HepG2 (cell line): ENCODE data around the gene CLIC3. TPM values are rescaled to one million over a fixed set of nuclear protein-coding genes. Genes with fewer than 3 reads are reported as not detected.

Experiments used
- CBX5 ChIP-seq: sonication (generic); formaldehyde crosslinking; IDR thresholded peaks from 2 replicates; pipeline ENCODE4 v1.4.0; 2020; ENCODE audit warnings: missing genetic modification reagents, borderline replicate concordance
- FOXA1 ChIP-seq, 2 experiments: fragments of 450-650 bp in 1 of 2; sonication (generic) in 1 of 2; formaldehyde crosslinking in 1 of 2; IDR thresholded peaks; 2 replicates each; pipeline versions ENCODE4 v1.4.0 to v1.6.1; 2016 to 2020; ENCODE audit warnings: missing genetic modification reagents in 1 of 2
- GTF3A ChIP-seq: sonication (generic); formaldehyde crosslinking; conservative IDR thresholded peaks from 2 replicates; pipeline ENCODE4 v1.4.0; 2020; ENCODE audit warnings: mild to moderate bottlenecking, missing genetic modification reagents
- HDAC2 ChIP-seq: sonication (generic); formaldehyde crosslinking; IDR thresholded peaks from 2 replicates; pipeline ENCODE4 v1.4.0; 2020; ENCODE audit warnings: missing genetic modification reagents
- HNF4A ChIP-seq: sonication (generic); formaldehyde crosslinking; IDR thresholded peaks from 2 replicates; pipeline ENCODE4 v1.4.0; 2020; ENCODE audit warnings: missing genetic modification reagents
- NR2F6 ChIP-seq, 2 experiments: IDR thresholded peaks; 2 replicates each; pipeline ENCODE4 v1.6.1; 2016; ENCODE audit warnings: antibody characterized with exemption in 1 of 2, mild to moderate bottlenecking in 1 of 2
- TCF12 ChIP-seq, 2 experiments: fragments of 450-650 bp in 1 of 2; sonication (generic) in 1 of 2; formaldehyde crosslinking in 1 of 2; IDR thresholded peaks; 2 replicates each; pipeline versions ENCODE4 v1.6.1 to v1.8.0; 2017 to 2022; ENCODE audit warnings: antibody characterized with exemption in 1 of 2, mild to moderate bottlenecking in 1 of 2, missing genetic modification reagents in 1 of 2, moderate library complexity in 1 of 2
- ZMAT3 ChIP-seq: sonication (generic); formaldehyde crosslinking; conservative IDR thresholded peaks from 2 replicates; pipeline ENCODE4 v1.7.0; 2021; ENCODE audit warnings: missing genetic modification reagents
- polyA plus RNA-seq, 8 experiments: library from polyadenylated mRNA; depleted of rRNA in 3 of 8; stranded (reverse) in 7 of 8; unstranded in 1 of 8; fragments of >200 nt; fragmentation: Illumina TruSeq in 4 of 8; extraction: Trizol in 4 of 8; gene quantifications; 2 replicates each; pipeline versions ENCODE4 v1.2.1 to v1.2.3, GENCODE V29; 2011 to 2016; ENCODE audit warnings: low read depth in 4 of 8, missing spikeins in 1 of 8, mixed read lengths in 1 of 8; ENCODE audit not compliant: insufficient read depth in 1 of 8
- total RNA-seq, 5 experiments: library from RNA; depleted of rRNA; stranded (reverse); fragments of >200 nt; fragmentation: Illumina TruSeq; extraction: Trizol; gene quantifications; 2 replicates each; pipeline ENCODE4 v1.2.3, GENCODE V29; 2016; ENCODE audit warnings: low read depth in 1 of 5
- TF ChIP-seq, protein P1 (sequence below): sonication (generic); formaldehyde crosslinking; IDR thresholded peaks from 2 replicates; pipeline ENCODE4 v1.4.0; 2020; ENCODE audit warnings: missing genetic modification reagents
- TF ChIP-seq, protein P2 (sequence below): sonication (generic); formaldehyde crosslinking; IDR thresholded peaks from 2 replicates; pipeline ENCODE4 v1.8.1; 2022; ENCODE audit warnings: mild to moderate bottlenecking, missing genetic modification reagents
- TF ChIP-seq, protein P3 (sequence below): sonication (generic); formaldehyde crosslinking; IDR thresholded peaks from 2 replicates; pipeline ENCODE4 v1.4.0; 2020; ENCODE audit warnings: missing genetic modification reagents; ENCODE audit errors: not compliant biosample characterization
- TF ChIP-seq, protein P4 (sequence below): IDR thresholded peaks from 2 replicates; pipeline ENCODE4 v1.6.1; 2016; ENCODE audit warnings: missing genetic modification reagents, missing compliant biosample characterization
- TF ChIP-seq, protein P5 (sequence below): sonication (generic); formaldehyde crosslinking; IDR thresholded peaks from 2 replicates; pipeline ENCODE4 v1.5.0; 2020; ENCODE audit warnings: missing genetic modification reagents
- TF ChIP-seq, protein P6 (sequence below): conservative IDR thresholded peaks from 2 replicates; pipeline ENCODE4 v1.6.1; 2018; ENCODE audit warnings: missing genetic modification reagents
- TF ChIP-seq, protein P7 (sequence below): sonication (generic); formaldehyde crosslinking; IDR thresholded peaks from 2 replicates; pipeline ENCODE4 v1.4.0; 2020; ENCODE audit warnings: mild to moderate bottlenecking, missing genetic modification reagents

Gene CLIC3
- total and polyA plus RNA-seq, 2 of the 13 experiments (the other 11 are each of a cell fraction or from before 2014, with no cell fraction given) = 0.51 to 1.5 TPM

DNA sequence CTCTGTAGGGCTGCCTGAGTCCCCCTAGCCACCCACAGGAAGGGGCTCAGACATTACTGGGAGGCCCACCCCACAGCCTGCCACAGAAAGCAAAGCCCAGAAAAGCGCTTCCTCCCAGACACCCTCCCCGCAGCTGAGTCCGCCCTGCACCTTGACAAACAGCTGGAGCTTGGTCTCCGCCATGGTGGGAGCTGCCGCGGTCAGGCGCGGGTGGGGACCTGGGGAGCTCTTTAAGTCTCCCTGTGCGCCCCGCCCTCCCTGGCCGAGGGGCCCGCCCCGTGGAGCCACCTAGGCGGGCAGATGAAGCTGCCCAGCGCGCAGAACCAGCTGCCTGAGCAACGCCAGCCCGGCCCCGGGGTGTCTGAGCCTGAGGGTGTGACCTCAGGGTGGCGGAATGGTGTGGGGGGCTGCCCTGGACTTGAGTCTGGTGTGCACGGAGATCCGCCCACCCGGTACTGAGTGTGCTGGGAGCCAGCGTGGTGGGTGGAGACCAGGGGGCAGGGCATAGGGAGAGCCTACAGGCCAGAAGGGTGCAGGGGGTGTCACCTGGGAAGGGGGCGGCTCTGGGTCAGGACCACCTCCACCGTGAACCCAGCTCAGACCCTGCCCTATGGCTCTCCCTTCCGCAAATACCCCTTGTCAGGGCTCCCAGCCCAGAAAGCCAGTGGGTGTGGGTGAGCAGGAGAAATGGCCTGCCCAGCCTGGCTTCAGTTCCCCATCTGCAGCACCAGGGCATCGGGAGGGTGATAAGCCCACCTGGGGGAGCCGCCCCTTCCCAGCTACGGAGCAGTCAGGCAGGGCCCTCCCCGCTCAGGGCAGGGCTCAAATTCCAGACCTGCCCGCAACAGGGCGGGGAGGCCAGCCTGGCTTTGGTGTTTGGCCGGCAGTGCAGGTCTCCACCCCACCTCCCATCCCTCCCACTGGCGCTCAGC, at the start of gene CLIC3 (continued):
- TF ChIP-seq, protein P1, sequence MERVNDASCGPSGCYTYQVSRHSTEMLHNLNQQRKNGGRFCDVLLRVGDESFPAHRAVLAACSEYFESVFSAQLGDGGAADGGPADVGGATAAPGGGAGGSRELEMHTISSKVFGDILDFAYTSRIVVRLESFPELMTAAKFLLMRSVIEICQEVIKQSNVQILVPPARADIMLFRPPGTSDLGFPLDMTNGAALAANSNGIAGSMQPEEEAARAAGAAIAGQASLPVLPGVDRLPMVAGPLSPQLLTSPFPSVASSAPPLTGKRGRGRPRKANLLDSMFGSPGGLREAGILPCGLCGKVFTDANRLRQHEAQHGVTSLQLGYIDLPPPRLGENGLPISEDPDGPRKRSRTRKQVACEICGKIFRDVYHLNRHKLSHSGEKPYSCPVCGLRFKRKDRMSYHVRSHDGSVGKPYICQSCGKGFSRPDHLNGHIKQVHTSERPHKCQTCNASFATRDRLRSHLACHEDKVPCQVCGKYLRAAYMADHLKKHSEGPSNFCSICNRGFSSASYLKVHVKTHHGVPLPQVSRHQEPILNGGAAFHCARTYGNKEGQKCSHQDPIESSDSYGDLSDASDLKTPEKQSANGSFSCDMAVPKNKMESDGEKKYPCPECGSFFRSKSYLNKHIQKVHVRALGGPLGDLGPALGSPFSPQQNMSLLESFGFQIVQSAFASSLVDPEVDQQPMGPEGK (CRISPR knock-in tag) = peak; percentile 85
- TF ChIP-seq HDAC2 (CRISPR knock-in tag) (peak; percentile 37; the same call in 1 of the 2 replicates), CBX5 (CRISPR knock-in tag) (no peak), ZMAT3 (no peak), FOXA1 (IDR thresholded peaks at IDR 0.05) (no peak), FOXA1 (CRISPR knock-in tag; IDR thresholded peaks at IDR 0.05) (no peak), NR2F6 (IDR thresholded peaks at IDR 0.05) (no peak; the same call in 1 of the 2 replicates), NR2F6 (CRISPR knock-in tag; IDR thresholded peaks at IDR 0.05) (0 out of 2 replicates have a peak, but pooled peaks have one; percentile 39), HNF4A (CRISPR knock-in tag) (peak; percentile 46), GTF3A (CRISPR knock-in tag) (no peak), TCF12 (IDR thresholded peaks at IDR 0.05) (no peak), TCF12 (CRISPR knock-in tag; IDR thresholded peaks at IDR 0.05) (peak; percentile 28; the same call in 1 of the 2 replicates)
- TF ChIP-seq, protein P2, sequence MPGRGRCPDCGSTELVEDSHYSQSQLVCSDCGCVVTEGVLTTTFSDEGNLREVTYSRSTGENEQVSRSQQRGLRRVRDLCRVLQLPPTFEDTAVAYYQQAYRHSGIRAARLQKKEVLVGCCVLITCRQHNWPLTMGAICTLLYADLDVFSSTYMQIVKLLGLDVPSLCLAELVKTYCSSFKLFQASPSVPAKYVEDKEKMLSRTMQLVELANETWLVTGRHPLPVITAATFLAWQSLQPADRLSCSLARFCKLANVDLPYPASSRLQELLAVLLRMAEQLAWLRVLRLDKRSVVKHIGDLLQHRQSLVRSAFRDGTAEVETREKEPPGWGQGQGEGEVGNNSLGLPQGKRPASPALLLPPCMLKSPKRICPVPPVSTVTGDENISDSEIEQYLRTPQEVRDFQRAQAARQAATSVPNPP (CRISPR knock-in tag) = no peak
- TF ChIP-seq, protein P3, sequence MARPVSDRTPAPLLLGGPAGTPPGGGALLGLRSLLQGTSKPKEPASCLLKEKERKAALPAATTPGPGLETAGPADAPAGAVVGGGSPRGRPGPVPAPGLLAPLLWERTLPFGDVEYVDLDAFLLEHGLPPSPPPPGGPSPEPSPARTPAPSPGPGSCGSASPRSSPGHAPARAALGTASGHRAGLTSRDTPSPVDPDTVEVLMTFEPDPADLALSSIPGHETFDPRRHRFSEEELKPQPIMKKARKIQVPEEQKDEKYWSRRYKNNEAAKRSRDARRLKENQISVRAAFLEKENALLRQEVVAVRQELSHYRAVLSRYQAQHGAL = no peak
- TF ChIP-seq, protein P4, sequence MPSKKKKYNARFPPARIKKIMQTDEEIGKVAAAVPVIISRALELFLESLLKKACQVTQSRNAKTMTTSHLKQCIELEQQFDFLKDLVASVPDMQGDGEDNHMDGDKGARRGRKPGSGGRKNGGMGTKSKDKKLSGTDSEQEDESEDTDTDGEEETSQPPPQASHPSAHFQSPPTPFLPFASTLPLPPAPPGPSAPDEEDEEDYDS (CRISPR knock-in tag) = peak; percentile 64
- TF ChIP-seq, protein P5, sequence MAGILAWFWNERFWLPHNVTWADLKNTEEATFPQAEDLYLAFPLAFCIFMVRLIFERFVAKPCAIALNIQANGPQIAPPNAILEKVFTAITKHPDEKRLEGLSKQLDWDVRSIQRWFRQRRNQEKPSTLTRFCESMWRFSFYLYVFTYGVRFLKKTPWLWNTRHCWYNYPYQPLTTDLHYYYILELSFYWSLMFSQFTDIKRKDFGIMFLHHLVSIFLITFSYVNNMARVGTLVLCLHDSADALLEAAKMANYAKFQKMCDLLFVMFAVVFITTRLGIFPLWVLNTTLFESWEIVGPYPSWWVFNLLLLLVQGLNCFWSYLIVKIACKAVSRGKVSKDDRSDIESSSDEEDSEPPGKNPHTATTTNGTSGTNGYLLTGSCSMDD (CRISPR knock-in tag) = no peak
- TF ChIP-seq, protein P6, sequence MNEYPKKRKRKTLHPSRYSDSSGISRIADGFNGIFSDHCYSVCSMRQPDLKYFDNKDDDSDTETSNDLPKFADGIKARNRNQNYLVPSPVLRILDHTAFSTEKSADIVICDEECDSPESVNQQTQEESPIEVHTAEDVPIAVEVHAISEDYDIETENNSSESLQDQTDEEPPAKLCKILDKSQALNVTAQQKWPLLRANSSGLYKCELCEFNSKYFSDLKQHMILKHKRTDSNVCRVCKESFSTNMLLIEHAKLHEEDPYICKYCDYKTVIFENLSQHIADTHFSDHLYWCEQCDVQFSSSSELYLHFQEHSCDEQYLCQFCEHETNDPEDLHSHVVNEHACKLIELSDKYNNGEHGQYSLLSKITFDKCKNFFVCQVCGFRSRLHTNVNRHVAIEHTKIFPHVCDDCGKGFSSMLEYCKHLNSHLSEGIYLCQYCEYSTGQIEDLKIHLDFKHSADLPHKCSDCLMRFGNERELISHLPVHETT (CRISPR knock-in tag) = no peak
- TF ChIP-seq, protein P7, sequence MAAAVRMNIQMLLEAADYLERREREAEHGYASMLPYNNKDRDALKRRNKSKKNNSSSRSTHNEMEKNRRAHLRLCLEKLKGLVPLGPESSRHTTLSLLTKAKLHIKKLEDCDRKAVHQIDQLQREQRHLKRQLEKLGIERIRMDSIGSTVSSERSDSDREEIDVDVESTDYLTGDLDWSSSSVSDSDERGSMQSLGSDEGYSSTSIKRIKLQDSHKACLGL (CRISPR knock-in tag) = peak; percentile 59
